BLaER1 (cell line): ENCODE measurements around the gene DDX41.
"Not testable (repeated sequence)": the region's sequence is repeated elsewhere in the genome, so short reads cannot be mapped to it uniquely, and the experiment has no call there.

Experiments
- H3K27ac ChIP-seq: shearing (Covaris generic); formaldehyde crosslinking; 2 replicates; pipeline ENCODE4 v1.8.1; 2022
- H3K27me3 ChIP-seq: shearing (Covaris generic); formaldehyde crosslinking; 2 replicates; pipeline ENCODE4 v1.8.1; 2022
- H3K36me3 ChIP-seq: shearing (Covaris generic); formaldehyde crosslinking; 2 replicates; pipeline ENCODE4 v1.8.1; 2022
- H3K4me1 ChIP-seq: shearing (Covaris generic); formaldehyde crosslinking; 2 replicates; pipeline ENCODE4 v1.8.1; 2022
- H3K4me2 ChIP-seq: shearing (Covaris generic); formaldehyde crosslinking; 2 replicates; pipeline ENCODE4 v1.8.1; 2022
- H3K4me3 ChIP-seq: shearing (Covaris generic); formaldehyde crosslinking; 2 replicates; pipeline ENCODE4 v1.8.1; 2022
- H3K9ac ChIP-seq: shearing (Covaris generic); formaldehyde crosslinking; 2 replicates; pipeline ENCODE4 v1.8.1; 2022
- H3K9me3 ChIP-seq: shearing (Covaris generic); formaldehyde crosslinking; 2 replicates; pipeline ENCODE4 v1.8.1; 2022
- H4K20me1 ChIP-seq: shearing (Covaris generic); formaldehyde crosslinking; 2 replicates; pipeline ENCODE4 v1.8.1; 2022
- Cebpa-rat ChIP-seq: shearing (Covaris generic); IDR thresholded peaks from 2 replicates; pipeline ENCODE4 v1.8.1; 2022

Gene DDX41

GRCh38 chr5:177516601-177517568 lies at the start of gene DDX41:
Gene DDX41, minus strand, starts transcription at chr5:177516961. Its CDS starts 16 bp downstream, at chr5:177516945.
- peak within 1 kb of the TSS; percentile 100 for H3K4me2 ChIP-seq
- peak within 1 kb of the TSS; percentile 98 for H3K4me3 ChIP-seq
- peak within 1 kb of the TSS; percentile 97 for H3K9ac ChIP-seq
- H3K4me1 ChIP-seq: peaks cover 76% of the 10 kb centered on the region
- peaks cover 29% of the 10 kb centered on the region; the same call in 1 of the 2 replicates for H4K20me1 ChIP-seq
- peak within 1 kb of the TSS; percentile 92 for H3K27ac ChIP-seq
- no peaks in the 10 kb centered on the region for H3K9me3 ChIP-seq
- TF ChIP-seq Cebpa-rat: no peak
- peaks cover 72% of the 10 kb centered on the region for H3K36me3 ChIP-seq
- H3K27me3 ChIP-seq: no peaks in the 10 kb centered on the region

DNA sequence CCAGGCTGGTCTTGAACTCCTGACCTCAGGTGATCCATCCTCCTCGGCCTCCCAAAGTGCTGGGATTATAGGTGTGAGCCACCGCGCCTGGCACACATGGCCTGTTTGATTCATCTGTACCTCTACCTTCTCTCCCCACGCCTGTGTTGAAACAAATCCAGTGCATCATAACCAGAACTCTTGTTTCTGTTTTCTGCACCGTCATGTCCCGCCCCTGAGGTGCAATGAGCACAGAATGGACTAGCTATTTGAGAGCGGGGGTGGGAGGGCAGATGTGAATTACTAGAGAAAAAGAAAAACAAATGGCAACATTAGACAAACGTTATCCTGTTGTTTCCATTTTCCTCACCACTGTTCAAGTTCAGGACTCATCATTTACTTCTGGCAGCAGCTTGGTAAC lies 48.3 kb upstream of the DDX41 start:
- Histone ChIP-seq H3K4me1 (no peaks in the 10 kb centered on the region), H4K20me1 (no peaks in the 10 kb centered on the region), H3K9ac (no peak overlapping the region), H3K4me3 (no peak overlapping the region), H3K4me2 (no peak overlapping the region), H3K36me3 (no peaks in the 10 kb centered on the region), H3K27me3 (no peaks in the 10 kb centered on the region), H3K27ac (no peak overlapping the region), H3K9me3 (peaks cover 15% of the 10 kb centered on the region; the same call in 1 of the 2 replicates)
- no peak for TF ChIP-seq Cebpa-rat

GRCh38 chr5:177559446-177559941 lies 42.7 kb upstream of the DDX41 start:
- not testable (repeated sequence) for H3K9ac ChIP-seq, H3K36me3 ChIP-seq, H3K27me3 ChIP-seq, H3K4me2 ChIP-seq, H3K27ac ChIP-seq, H3K4me1 ChIP-seq, H4K20me1 ChIP-seq, H3K4me3 ChIP-seq
- H3K9me3 ChIP-seq: peaks cover 15% of the 10 kb centered on the region; the same call in 1 of the 2 replicates

DNA sequence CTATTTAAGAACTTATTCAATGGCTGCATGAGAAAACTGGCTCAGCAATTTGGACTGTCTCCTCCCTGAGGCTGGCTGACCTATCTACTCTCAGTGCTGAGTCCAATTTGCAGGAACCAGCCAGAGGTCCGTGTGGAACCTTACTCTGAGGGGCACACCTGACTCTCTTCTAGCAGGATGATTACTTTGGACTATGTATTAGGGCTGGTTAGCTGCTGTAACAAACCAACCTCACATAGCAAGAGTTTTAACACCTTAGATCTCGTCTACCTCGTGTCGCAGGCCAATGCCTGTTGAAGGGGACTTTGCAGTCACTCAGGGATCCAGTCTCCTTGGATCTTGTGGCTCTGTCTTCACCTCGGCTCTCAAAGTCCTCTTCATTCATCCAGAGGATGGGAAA lies 41.0 kb upstream of the DDX41 start:
- 0 out of 2 replicates have a peak, but pooled peaks cover 2% of the 10 kb centered on the region for H3K36me3 ChIP-seq
- no peak overlapping the region for H3K9ac ChIP-seq
- peaks cover 15% of the 10 kb centered on the region; the same call in 1 of the 2 replicates for H3K9me3 ChIP-seq
- peaks cover 15% of the 10 kb centered on the region for H3K4me1 ChIP-seq
- H3K27me3 ChIP-seq: no peaks in the 10 kb centered on the region
- H3K27ac ChIP-seq: no peak overlapping the region
- H4K20me1 ChIP-seq: peaks cover 14% of the 10 kb centered on the region
- no peak overlapping the region for H3K4me2 ChIP-seq
- no peak for TF ChIP-seq Cebpa-rat
- no peak overlapping the region for H3K4me3 ChIP-seq

DNA sequence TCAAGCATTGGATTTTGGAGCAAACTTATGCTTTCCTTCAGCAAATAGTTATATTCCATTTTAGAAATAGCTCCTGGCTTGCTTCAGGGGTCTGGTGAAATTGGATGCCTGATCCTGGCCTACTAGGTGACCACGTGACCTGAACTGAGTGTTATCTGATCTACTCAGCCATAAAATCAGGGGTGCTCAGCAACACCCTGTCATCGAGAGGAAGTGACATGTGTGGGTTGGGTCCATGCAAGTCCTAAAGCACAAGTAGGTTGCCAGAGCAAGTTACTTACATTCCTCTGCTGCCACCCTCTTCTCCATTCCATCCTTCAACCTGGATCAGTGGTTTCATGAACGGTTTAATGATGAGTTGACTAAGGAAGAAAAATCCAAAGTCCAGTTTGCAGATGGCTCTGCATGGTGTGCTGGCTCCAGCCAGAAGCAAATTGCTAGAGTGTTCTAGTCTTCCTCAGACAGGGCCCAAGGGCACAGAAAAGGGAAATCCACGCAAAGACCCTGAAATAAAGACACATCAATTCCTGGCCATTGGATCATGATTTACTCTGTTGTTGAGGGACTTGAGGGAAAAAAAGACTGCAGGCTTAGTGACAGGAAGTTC lies 40.4 kb upstream of the DDX41 start:
- peaks cover 11% of the 10 kb centered on the region; the same call in 1 of the 2 replicates for H3K9me3 ChIP-seq
- H3K27me3 ChIP-seq: no peaks in the 10 kb centered on the region
- peaks cover 8% of the 10 kb centered on the region; the same call in 1 of the 2 replicates for H3K36me3 ChIP-seq
- H3K27ac ChIP-seq: no peak overlapping the region
- no peak overlapping the region for H3K4me3 ChIP-seq
- no peak for TF ChIP-seq Cebpa-rat
- H3K9ac ChIP-seq: no peak overlapping the region
- H4K20me1 ChIP-seq: peaks cover 20% of the 10 kb centered on the region
- no peak overlapping the region for H3K4me2 ChIP-seq
- peaks cover 22% of the 10 kb centered on the region for H3K4me1 ChIP-seq

- TF ChIP-seq Cebpa-rat: no peak
- H3K9ac ChIP-seq: no peak overlapping the region
- H3K4me1 ChIP-seq: peaks cover 25% of the 10 kb centered on the region
- H3K27ac ChIP-seq: no peak overlapping the region
- peaks cover 35% of the 10 kb centered on the region for H4K20me1 ChIP-seq
- H3K4me3 ChIP-seq: no peak overlapping the region
- H3K36me3 ChIP-seq: peaks cover 23% of the 10 kb centered on the region
- no peak overlapping the region for H3K4me2 ChIP-seq
- no peaks in the 10 kb centered on the region for H3K9me3 ChIP-seq
- H3K27me3 ChIP-seq: no peaks in the 10 kb centered on the region
Observed at GRCh38 chr5:177555665-177556064, 38.9 kb upstream of the DDX41 start.

DNA sequence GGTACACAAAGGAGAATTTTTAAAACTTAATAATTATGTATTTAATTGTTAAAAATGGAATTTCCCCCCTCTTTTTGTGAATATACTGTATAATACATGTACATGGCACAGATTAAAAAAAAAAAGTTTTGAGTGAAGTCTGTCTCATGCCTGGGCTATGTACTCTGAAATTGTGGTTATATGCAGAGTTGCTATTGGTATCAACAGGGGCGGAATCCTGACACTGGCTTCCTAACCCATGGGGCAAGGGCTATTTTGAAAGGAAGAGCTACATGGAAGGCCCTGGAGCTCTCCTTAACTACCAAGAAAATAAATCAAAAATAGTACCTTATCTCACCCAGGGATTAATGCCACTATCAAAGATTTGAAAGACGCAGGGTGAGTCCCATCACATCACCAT lies 38.5 kb upstream of the DDX41 start:
- Histone ChIP-seq H4K20me1 (peaks cover 39% of the 10 kb centered on the region), H3K27ac (no peak overlapping the region), H3K27me3 (no peaks in the 10 kb centered on the region), H3K4me3 (no peak overlapping the region), H3K36me3 (peaks cover 28% of the 10 kb centered on the region), H3K9ac (no peak overlapping the region), H3K4me1 (peaks cover 27% of the 10 kb centered on the region), H3K4me2 (peak overlapping the region; percentile 92), H3K9me3 (no peaks in the 10 kb centered on the region)
- TF ChIP-seq Cebpa-rat: no peak

DNA sequence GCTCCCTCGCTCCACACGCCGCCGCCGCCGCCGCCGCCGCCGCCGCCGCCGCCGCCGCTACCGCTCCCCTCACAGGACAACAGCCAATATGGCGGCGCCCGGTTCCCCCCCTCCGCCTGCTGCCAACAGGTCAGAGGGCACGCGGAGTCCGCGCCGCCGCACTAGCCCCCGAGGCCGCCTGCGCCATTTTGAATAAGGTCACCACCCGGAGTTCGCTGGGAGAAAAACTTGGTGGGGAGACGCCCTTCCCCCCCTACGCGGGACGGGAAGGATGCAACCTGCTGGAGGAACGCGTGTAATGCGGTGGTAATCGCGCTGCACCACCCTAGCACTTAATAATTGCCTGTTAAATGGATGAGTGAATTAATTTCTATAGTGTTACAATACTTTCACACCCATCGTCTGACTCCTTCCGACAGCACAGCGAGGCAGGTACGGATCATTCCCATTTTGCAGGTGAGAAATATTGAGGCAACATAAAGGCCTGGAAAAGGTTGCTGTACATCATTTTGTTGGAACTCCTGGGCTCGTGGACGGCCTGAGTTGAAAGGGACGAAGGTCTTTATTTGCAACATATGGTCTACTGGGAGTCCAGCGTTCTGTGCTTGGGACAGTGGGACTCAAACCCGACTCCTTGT lies 37.8 kb upstream of the DDX41 start, which contains the start of gene FAM193B:
Gene FAM193B, minus strand, starts transcription at position 90 of the 638 bp plus-strand sequence. CDS start 105 bp downstream, outside the sequence.
- Histone ChIP-seq H3K9me3 (no peaks in the 10 kb centered on the region), H3K9ac (peak within 1 kb of the TSS; percentile 94), H3K4me2 (peak within 1 kb of the TSS; percentile 92), H3K4me1 (peaks cover 27% of the 10 kb centered on the region), H3K36me3 (peaks cover 34% of the 10 kb centered on the region), H3K27me3 (no peaks in the 10 kb centered on the region), H3K4me3 (peak within 1 kb of the TSS; percentile 97), H4K20me1 (peaks cover 46% of the 10 kb centered on the region), H3K27ac (peak within 1 kb of the TSS; percentile 92)
- no peak for TF ChIP-seq Cebpa-rat

DNA sequence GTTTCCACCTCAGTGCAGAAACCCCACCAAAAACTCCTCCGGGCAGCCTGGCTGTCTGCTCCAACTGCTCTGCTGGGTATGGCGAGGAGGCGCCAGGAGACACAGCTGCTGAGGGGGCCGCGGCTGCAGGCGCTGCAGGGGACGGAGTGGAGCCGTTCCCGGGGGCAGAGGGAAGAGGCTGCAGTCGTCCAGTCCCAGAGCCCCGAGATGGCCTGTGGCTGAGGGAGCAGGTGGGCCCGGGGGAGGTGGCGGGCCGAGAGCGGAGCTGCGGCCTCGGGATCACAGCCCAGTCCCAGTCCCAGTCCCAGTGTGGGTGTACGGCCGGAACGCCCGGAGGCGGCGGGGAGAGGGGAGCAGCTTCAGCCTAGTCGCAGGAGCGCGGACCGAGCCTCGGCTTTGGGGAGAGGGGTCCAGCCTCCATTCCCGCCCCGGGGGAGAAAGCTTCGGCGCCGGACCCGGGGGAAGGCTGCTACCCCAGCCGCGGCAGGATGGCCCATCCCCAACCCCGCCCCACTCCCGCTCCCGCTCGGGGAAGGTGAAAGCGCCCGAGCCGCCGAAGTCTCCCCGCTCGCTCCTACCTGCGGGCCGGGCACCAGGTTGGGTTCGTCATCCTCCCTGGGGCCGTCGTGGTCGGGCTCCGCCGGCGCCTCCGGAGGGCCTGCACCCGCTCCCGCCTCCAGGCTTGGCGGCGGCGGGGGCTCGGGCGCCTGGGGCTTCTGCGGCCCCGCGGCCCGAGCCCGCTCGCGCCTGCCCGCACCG lies 37.1 kb upstream of the DDX41 start:
- peak overlapping the region; percentile 97 for H3K4me3 ChIP-seq
- peaks cover 53% of the 10 kb centered on the region for H4K20me1 ChIP-seq
- no peaks in the 10 kb centered on the region for H3K27me3 ChIP-seq
- H3K9ac ChIP-seq: peak overlapping the region; percentile 94
- peaks cover 39% of the 10 kb centered on the region for H3K36me3 ChIP-seq
- no peak for TF ChIP-seq Cebpa-rat
- H3K4me2 ChIP-seq: peak overlapping the region; percentile 92
- H3K27ac ChIP-seq: peak overlapping the region; percentile 92
- H3K9me3 ChIP-seq: no peaks in the 10 kb centered on the region
- H3K4me1 ChIP-seq: peaks cover 34% of the 10 kb centered on the region
